ENCODE results near the gene ENTHD1.
"Not testable (repeated sequence)": the region's sequence is repeated elsewhere in the genome, so short reads cannot be mapped to it uniquely, and the experiment has no call there.

ENTHD1 gene

DNA sequence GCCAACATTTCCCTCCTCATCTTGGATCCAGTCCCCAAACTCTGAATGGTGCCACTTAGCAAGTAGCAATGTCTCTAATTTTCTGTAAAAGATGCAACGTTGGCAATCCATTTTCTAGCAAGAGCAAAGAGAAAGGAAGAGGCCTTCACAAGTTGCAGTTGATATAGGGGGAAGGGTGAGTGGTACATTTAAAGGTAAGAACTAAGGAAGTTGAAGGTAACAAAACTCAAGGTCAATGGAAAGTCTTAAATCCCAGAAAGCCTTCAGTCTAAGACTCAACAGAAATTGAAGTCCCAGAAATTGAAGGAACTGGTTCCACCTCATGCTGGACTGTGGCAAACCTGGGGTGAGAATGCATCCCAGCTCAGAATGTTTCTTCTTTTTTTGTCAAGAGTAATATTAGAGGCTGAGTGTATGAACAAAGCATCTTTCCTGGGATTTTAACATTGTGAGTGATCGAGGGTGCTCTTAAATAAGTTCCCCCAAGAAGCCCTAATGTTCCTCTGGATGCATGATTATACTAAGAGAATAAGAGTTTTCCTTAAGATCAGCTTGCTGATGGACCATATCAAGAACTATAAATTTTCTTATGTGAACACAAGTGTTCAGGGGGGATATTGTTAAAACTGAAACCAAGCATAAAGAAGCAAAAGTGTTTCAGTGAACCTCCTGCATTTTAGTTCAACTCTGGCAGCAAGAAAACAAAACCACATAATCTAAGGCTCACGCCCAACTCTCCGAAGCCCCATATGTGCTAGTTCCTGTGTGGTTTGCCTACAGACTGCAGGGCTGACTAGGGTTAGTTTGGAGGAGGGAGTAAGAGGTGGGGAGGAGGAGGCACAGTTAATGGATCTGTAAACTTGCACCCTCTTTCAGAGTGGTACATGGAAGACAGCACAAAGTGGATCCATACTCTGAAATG lies 7.0 kb upstream of the ENTHD1 start, which contains the start of gene GRAP2:
TSS of gene GRAP2 (plus strand) at position 779 of the 922 bp plus-strand sequence. CDS start 46,023 bp downstream, outside the sequence.
- DNase-seq (ENCODE audit: low read depth): no peak

DNA sequence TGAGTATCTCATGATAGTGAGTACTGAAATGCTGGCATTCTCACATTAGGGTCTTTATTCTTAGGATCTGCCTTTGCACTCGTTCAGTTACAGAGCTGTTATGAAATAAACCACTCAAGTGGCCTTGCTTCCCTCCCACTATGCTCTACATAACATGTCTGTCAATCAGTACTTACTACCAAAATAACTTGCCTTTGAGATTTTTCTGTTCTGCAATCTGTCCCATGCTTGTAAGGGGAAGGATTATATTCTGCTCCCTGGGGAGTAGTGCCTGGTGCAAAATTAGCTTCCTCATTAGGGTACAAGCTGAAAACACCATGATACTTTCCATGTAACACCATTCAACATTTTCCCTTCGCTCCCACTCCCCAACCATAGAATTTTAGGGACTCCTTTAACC lies 5.4 kb upstream of the ENTHD1 start:
- no peak for DNase-seq (ENCODE audit: low read depth)

DNA sequence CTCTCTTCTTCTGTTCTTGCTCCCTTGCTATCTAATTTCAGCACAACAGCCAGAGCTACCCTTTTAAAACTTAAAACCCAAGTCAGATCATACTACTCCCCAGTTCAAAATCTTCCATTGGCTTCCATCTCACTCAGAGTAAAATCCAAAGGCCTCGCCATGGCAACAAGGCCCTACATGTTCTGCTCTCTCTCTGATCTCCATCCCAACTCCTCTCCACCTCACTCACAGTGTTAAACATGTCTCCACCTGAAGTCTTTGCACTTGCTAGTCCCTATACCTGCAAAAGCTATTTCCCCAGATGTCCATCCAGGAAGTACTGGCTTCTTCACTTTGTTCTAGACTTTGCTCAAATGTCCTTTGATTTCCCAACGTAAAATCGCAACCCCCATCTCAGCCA lies 4.3 kb upstream of the ENTHD1 start:
- no peak for DNase-seq (ENCODE audit: low read depth)

DNA sequence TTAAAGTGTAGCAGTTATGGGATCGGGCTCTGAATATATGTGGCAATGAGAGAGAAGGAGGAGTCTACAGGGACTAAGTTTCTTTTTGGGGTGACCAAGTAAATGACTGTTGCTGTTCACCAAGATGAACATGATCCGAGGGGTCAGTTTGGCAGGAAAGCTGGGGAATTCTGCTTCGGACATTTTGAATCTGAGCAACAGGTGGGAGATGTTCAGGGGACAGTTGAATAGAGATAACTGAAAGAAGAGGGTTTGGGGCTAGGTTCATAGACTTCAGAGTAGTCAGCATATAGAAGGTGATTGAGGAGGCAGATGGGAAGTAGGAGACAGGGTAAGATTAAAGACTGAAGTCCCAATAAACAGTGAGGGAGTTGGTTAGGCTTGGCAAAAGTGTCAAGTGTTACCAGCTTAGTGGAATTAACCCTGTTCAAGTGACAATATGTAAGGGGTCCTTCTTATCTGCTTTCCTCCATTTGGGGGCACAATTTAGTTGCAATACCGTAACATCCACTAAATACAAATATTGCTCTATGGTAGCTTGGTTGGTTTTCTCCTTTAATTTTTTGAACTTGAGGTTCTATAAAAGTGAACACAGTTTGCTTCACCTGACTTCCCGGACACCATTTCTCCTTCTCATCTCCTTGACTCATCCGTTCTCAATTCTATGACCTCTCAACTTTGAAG lies 2.9 kb upstream of the ENTHD1 start:
- DNase-seq (ENCODE audit: low read depth): no peak

DNA sequence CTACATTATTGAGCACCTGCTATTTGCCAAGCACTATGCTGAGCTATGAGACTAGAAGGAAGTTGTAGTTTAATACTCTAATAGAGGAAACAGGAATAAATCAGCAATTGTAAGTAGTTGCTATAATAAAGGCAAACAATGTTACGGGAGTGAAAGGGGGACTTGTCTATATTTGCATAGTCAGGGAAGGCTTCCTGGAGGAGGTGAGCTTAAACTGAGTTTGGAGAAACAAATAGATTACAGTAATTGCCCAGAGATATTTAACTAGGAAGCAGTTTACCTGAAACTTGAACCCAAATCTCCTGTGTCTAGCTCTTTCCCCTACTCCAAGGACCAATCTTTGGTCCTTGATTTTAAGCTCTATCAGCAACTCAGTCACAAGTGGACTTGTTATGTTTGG lies 2.1 kb upstream of the ENTHD1 start:
- no peak for DNase-seq (ENCODE audit: low read depth)

DNA sequence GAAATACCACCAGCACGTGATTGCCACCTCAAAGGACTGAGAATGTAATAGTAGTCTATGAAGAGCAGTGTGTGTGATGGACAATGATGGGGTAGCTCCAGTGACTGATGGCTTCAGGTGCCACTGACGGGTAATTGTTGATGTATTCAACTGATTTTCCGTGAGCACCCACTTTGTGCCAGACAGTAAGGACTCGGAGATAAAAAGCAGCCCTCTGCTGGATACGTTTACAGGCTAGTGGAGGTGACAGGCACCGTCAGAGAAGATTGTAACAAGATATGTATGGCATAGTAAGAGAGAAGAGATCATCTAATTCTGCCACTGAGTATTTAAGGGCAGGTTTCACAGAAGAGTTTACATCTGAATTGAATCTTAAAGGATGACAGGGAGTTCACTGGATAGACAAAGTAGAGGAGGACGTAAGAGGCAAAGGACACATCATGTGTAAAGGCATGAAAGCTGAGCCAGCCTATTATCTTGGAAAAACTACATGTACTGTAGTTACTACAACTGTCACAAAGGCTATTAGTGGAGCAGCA lies 1.1 kb upstream of the ENTHD1 start:
- no peak for DNase-seq (ENCODE audit: low read depth)

DNA sequence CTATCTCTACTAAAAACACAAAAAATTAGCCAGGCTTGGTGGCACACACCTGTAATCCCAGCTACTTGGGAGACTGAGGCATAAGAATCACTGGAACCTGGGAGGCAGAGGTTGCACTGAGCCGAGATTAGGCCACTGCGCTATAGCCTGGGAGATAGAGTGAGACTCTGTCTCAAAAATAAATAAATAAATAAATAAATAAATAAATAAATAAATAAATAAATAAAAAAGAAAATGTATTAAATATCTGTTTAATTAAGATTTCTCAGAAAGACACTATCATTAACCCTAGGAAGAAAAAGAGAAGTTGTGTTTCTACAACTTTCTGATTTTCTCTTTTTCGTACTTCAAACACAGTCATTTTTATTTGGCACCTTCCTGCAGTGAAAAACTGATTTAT lies 3.6 kb downstream of the ENTHD1 start:
- DNase-seq (ENCODE audit: low read depth): not testable (repeated sequence)

DNA sequence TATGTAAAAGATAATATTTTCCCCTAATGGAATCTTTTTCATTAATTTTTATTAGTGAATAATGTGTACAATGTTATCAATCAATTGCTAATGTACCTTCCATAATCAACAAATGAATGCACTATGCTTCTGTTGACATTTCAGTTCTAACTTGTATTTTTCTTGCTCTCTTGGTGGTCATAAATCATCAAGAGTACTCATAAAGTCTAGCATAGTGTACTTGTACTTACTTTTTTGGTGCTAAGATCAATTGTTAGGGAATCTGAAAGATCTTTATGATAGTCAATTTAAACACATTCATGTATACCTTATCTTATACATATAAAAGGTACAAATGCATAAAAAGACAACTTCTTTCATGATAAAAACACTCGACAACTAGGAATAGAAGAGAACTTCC lies 10.5 kb downstream of the ENTHD1 start:
- DNase-seq (ENCODE audit: low read depth): no peak

DNA sequence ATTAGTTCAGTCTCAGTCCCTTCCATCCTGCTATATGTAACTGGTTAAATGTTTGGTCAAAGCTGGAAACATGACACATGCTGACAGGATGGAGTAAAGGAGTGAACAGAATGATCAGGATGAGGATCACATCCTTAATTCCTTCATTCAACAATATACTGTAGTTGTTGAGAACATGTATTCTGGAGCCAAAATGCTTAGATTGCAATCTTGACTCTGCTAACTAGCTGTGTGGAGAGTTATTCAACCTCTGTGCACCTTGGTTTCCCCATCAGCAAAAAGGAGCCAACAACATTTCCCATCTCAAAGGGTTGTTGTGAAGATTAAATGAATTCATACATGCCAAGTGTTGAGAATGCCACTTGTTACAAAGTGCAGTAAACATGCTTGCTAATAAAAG lies 12.8 kb downstream of the ENTHD1 start:
- no peak for DNase-seq (ENCODE audit: low read depth)

DNA sequence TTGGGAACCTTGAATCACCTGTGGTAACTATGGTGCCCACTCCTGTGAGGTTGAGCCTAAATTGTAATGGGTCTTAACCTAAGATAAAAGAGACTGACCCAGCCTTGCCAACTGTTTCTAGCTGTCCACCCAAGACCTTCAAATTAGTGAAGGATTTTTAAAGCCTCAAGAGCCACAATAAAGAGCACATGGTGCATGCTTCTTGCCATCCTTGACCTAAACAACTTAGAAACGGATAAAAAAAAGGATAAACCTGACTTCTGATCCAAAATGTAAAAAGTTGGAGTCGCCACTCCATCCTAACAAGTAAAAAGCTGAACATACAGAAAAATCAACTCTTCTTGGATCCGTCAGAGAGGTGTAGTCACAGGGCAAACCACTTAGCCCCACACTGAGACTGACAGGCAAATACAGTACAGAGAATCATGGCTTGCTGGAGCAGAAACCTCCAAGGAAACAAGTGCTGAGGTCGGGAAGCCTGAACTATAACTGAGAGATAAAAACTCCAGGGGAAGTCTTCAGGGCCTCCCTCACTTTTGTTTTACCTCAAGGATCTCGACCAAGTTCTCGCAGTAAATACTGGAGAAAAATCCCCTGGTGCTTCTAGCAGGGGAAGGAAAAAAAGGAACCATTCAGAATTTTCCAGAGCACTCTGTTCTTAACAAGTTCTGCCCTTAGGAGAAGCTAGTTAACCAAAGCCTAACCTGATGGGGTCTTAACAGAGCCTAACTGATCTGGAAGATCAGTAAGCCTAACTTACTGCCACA lies 16.3 kb downstream of the ENTHD1 start:
- no peak for DNase-seq (ENCODE audit: low read depth)

DNA sequence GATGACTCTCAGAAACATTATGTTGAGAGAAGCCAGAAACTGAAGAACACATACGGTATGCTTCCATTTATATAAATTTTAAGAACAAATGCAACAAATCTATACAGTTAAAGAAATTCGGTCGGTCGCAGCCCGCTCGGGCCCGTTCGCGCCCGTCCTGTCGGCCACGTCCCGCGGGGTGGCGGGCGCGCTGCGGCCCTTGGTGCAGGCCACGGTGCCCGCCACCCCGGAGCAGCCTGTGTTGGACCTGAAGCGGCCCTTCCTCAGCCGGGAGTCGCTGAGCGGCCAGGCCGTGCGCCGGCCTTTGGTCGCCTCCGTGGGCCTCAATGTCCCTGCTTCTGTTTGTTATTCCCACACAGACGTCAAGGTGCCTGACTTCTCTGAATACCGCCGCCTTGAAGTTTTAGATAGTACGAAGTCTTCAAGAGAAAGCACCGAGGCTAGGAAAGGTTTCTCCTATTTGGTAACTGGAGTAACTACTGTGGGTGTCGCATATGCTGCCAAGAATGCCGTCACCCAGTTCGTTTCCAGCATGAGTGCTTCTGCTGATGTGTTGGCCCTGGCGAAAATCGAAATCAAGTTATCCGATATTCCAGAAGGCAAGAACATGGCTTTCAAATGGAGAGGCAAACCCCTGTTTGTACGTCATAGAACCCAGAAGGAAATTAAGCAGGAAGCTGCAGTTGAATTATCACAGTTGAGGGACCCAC lies 18.2 kb downstream of the ENTHD1 start:
- DNase-seq (ENCODE audit: low read depth): not testable (repeated sequence)

DNA sequence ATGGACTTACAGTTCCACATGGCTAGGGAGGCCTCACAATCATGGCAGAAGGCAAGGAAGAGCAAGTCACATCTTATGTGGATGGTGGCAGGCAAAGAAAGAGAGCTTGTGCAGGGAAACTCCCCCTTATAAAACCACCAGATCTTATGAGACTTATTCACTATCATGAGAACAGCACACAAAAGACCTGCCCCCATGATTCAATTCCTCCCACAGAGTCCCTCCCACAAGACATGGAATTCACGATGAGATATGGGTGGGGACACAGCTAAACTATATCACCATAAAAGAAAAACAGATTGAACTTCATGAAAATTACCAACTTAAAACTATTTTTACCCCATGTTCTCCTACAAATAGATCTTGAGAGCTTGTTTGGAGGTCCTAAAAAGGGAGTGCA lies 19.6 kb downstream of the ENTHD1 start:
- DNase-seq (ENCODE audit: low read depth): no peak

DNA sequence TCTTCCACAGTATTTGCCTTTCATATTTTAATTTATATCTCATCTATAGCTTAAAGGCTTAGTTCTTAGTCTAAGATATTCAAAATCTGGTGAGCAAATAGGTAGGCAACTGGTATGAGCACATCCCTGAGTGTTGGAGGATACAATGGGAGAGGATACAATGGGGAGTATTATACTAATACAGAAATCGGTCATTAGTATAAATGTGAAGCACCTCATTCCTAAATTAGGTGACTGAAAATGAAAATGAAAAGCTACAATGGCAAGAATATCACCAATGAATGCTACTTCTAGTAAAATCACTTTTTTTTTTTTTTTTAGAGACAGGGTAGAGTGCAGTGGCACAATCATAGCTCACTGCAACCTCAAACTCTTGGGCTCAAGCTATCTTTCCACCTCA lies 21.0 kb downstream of the ENTHD1 start:
- DNase-seq (ENCODE audit: low read depth): no peak

DNA sequence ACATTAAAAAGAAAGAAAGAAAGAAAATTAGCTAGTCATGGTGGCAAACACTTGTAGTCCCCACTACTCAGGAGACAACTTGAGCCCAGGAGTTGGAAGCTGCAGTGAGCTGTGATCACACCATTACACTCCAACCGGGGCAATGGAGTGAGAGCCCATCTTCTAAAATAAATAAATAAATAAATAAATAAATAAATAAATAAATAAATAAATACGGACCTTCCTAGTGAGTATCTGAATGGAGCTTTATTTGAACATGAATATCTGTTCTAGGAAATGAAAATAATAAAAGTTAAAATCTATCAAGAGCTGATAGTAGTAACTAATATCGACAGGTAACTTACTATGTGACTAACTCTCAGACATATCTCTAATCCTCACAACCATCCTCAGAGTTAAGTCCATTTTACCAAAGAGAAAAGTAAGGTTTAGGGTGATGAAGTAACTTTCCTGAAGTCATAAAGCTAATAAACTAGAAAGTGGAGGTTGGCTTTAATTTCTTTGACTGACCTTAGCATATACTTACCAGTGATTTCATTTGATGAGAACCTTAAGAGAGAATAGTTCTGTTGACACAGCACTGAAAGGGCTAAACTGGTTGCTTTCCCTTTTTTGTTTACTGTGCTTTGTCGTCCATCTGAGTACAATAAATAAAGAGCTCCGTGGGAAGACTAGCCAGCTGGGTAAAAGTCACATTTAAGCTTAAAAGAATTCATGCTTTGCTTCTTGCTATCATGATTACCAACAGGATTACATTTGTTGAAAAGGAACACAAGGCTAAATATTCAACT lies 22.4 kb downstream of the ENTHD1 start:
- no peak for DNase-seq (ENCODE audit: low read depth)

DNA sequence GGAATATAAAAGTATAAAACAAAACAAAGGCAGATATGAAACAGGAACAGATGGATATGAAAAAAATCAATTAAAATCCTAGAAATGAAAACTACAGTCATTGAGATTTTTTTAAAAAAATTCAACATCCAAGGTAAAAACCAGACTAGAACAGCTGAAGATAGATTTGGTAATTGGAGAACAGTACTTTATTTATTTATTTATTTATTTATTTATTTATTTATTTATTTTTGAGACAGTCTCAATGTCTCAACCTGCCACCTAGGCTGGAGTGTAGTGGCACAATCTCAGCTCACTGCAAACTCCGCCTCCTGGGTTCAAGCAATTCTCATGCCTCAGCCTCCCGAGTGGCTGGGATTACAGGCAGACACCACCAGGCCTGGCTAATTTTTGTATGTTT lies 23.8 kb downstream of the ENTHD1 start:
- DNase-seq (ENCODE audit: low read depth): not testable (repeated sequence)

DNA sequence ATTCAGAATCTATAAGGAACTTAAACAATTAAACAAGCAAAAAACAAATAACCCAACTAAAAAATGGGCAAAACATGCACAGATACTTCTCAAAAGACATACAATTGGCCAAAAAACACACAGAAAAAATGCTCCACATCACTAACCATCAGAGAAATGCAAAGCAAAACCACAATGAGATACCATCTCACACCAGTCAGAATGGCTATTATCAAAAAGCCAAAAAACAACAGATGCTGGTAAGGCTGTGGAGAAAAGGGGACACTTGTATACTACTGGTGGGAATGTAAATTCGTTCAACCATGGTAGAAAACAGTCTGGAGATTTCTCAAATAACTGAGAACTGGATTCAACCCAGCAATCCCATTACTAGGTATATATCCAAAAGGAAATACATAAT lies 24.8 kb downstream of the ENTHD1 start:
- no peak for DNase-seq (ENCODE audit: low read depth)

DNA sequence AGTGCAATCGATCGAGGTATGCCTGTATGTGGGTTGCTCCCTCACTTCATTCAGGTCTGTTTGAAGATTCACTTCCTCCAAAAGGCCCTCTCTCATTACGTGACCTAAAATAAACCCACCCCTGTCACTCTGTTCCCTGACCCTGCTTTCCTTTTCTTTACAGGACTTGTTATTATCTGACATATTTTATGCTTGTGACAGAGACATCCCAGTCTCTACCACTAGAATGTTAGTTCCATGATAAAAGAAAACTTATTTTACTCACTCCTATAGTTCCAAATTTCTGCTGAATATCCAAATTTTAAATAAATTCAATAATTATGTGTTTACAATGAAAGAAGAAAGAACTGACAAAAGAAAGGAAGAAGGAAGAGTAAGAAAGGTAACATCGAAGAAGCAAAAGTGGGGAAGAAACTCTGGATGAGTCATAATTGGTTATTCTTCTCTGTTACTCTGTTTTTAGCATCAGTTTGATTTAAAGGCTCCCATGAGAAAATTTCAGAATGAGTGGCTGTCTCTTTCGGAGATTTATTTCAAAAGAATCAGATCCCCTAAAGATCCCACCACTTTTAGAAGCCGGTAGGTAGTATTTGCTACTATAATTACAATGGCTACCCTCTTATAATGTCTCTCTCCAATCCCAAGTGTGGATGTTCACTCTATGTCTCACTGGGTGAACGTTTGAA lies 33.5 kb downstream of the ENTHD1 start:
- DNase-seq (ENCODE audit: low read depth): no peak

DNA sequence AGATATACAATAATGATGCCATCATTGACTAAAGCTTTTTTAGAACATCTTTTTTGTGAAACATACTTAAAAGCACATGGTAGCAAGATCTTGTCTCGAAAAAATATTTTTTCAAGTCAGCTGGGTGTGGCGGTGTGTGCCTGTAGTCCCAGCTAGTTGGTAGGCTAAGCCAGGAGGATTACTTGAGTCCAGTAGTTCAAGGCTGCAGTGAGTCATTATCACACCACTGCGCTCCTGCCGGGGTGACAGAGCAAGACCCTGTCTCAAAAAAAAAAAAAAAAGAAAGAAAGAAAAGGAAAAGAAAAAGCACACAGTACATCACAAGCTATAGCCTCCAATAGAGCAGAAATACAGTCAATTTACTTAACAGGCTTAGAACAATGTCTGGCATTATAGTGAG lies 37.0 kb downstream of the ENTHD1 start:
- no peak for DNase-seq (ENCODE audit: low read depth)

DNA sequence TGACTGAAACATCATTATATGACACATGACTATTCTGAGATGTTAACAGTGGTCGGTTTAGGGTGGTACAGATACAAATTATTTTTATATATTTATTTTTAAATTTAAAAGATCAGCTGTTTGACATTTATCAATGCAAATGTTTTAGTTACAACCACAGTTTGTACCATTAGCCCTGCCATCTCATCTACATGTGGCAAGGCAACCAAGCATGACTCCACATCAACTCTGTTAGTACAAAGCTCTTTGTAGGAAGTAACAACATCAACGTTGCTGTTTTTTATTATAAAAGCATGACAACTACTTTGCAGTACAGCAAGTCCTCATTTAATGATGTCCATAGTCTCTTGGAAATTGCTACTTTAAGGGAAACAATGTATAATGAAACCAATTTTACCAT lies 40.8 kb downstream of the ENTHD1 start:
- DNase-seq (ENCODE audit: low read depth): no peak

DNA sequence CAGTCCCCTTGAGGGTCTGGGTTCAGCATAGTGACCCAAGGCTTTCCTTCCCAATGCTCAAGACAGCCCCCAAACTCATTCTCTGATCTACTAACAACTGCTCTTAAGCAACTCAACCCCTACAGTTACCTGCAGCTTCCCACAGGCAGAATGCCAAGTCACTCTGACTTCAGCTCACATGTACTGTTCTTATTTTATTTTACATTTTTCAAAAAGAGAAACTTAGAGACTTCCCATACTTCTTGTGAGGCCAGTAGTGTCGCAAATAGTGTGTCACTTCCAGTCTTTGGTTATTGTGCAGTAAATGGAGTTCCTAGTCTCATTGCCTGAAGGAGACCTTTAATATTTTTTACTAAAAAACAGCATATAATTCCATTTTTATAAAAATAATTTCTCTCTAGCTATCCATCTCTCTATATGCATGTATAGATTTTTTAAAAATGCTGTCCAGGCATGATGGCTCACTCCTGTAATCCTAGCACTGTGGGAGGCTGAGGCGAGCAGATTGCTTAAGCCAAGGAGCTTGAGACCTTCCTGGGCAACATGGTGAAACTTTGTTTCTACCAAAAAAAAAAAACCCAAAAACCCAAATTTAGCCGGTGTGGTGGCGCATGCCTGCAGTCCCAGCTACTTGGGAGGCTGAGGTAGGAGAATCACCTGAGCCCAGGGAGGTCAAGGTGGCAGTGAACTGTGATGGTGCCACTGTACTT lies 41.8 kb downstream of the ENTHD1 start:
- no peak for DNase-seq (ENCODE audit: low read depth)

All from GM04504 (cell line).